Heart left ventricle (tissue), 16 donors: ENCODE measurements around the gene CLINT1. TPM values are rescaled to one million over a fixed set of nuclear protein-coding genes. Genes with fewer than 3 reads are reported as not detected.

Source experiments
- ATAC-seq, 4 donors: fragments of 200-7000 bp; cut with Tn5 transposase; one replicate each; pipeline ENCODE4 v1.9.1; 2020 to 2022; ENCODE audit warnings: moderate library complexity in 4 of 4, mild to moderate bottlenecking in 3 of 4, moderate number of reproducible peaks in 1 of 4
- DNase-seq, 5 donors: peaks; one replicate each; pipeline ENCODE4 v3.0.0-alpha.2; 2020
- H3K27ac ChIP-seq, 12 donors: fragments of 200-600 bp; sonication (generic) in 4 of 12; one replicate each; pipeline versions ENCODE4 v1.5.0 to v1.8.0; 2016 to 2022; ENCODE audit warnings: mild to moderate bottlenecking in 2 of 12
- H3K27me3 ChIP-seq, 9 donors: fragments of 200-600 bp; sonication (generic) in 2 of 9; one replicate each; pipeline versions ENCODE4 v1.5.1 to v1.8.0; 2016 to 2022; ENCODE audit warnings: mild to moderate bottlenecking in 3 of 9
- H3K36me3 ChIP-seq, 9 donors: fragments of 200-600 bp; sonication (generic) in 2 of 9; one replicate each; pipeline versions ENCODE4 v1.5.0 to v1.8.0; 2018 to 2022; ENCODE audit warnings: mild to moderate bottlenecking in 2 of 9
- H3K4me1 ChIP-seq, 12 donors: fragments of 200-600 bp; sonication (generic) in 4 of 12; one replicate each; pipeline versions ENCODE4 v1.5.0 to v1.8.0; 2016 to 2022; ENCODE audit warnings: mild to moderate bottlenecking in 3 of 12
- H3K4me3 ChIP-seq, 12 donors: fragments of 200-600 bp; sonication (generic) in 4 of 12; one replicate each; pipeline versions ENCODE4 v1.5.0 to v1.8.0; 2017 to 2022; ENCODE audit warnings: mild to moderate bottlenecking in 9 of 12, moderate library complexity in 4 of 12
- H3K9me3 ChIP-seq, 12 donors: fragments of 200-600 bp; sonication (generic) in 4 of 12; one replicate each; pipeline versions ENCODE4 v1.5.0 to v1.8.0; 2016 to 2022; ENCODE audit warnings: mild to moderate bottlenecking in 1 of 12
- CTCF ChIP-seq, 12 donors: fragments of 200-600 bp; sonication (generic) in 4 of 12; IDR thresholded peaks; one replicate each; pipeline versions ENCODE4 v1.5.0 to v1.8.0; 2018 to 2022; ENCODE audit warnings: antibody characterized with exemption in 12 of 12, mild to moderate bottlenecking in 5 of 12
- POLR2A ChIP-seq, 2 donors: fragments of 450-650 bp; IDR thresholded peaks; one replicate each; pipeline ENCODE4 v1.6.1; 2017; ENCODE audit warnings: antibody characterized with exemption in 2 of 2, mild to moderate bottlenecking in 2 of 2, moderate library complexity in 2 of 2
- WGBS, 4 donors: extraction: QIAGEN DNeasy Blood & Tissue Kit in 2 of 4; methylation state at CpG; one replicate each; pipeline versions ENCODE4 v1.1.5 to v1.1.7; 2013 to 2018; 5-methylcytosine and 5-hydroxymethylcytosine counted together
- intact Hi-C, 10 donors: fragments of 100-400 bp; cut with DNase I; formaldehyde crosslinking; loops; one replicate each; pipeline versions ENCODE4 v1.11.1 to v1.14.2; 2022
- polyA plus RNA-seq, 2 donors: library from polyadenylated mRNA; stranded (reverse); fragments of 200-250 nt; gene quantifications; one replicate each; pipeline ENCODE4 v1.2.3, GENCODE V29; 2013
- total RNA-seq, 9 donors: library from RNA; depleted of rRNA in 2 of 9; stranded (reverse); fragments of >200 nt in 2 of 9; fragmentation: NEBNext Ultra II Directional in 3 of 9; extraction: Animal tissue kit (Norgen Biotek cat#: 25700) in 3 of 9; gene quantifications; one replicate each; pipeline versions ENCODE4 v1.1.0 to v1.2.4, GENCODE V29; 2016 to 2023
- donor health status: ischemic (EF 13 %, LVEDD 7.1; RV severe dilation, severe dysfunction).
- donor health status: healthy with polysubstance abuse.
- donor health status: DM: no; HTN: yes; CAD: no.
- donor health status: DM: no; HTN: no; CAD: no.
- donor health status: ischemic (EF 25% LVEDD 6.9; RV normal size, moderate dysfunction).
- donor health status: ischemic (EF 25% LVEDD 5.7; RV mildly dilated, moderate dysfunction).
- donor health status: healthy.
- donor health status: DM: yes; HTN: yes; CAD: no.
- donor health status: ischemic (EF 35%, LVEDD 5.7; RV mildly dilated, moderate dysfunction).
- donor health status: nonischemic (EF 11% LVEDD 7.7; RV severe dilation, severe dysfunction).
- donor health status: DM: yes; HTN: yes; CAD: no.
- donor health status: PGD.
- donor health status: ischemic (EF 29% LVEDD 5.4; RV normal size, mild dysfunction).
- donor health status: nonischemic (EF 23%, LVEDD 6.1; RV moderate dilation, normal function).

CLINT1 gene
- total and polyA plus RNA-seq, 11 donors, result 13.0 to 84.8 (median 48.7) TPM

GRCh38 chr5:157743163-157744050 is 115.5 kb downstream of the CLINT1 start, which contains the start of gene LSM11:
Gene LSM11 (plus strand): TSS chr5:157743712. CDS start chr5:157743751, 39 bp downstream.
- TF ChIP-seq POLR2A (IDR thresholded peaks at IDR 0.05) (peak in 1 of 2 donors; percentile 39), CTCF (IDR thresholded peaks at IDR 0.05) (peak; percentile 99 to 100 (median 100))
- Histone ChIP-seq H3K4me1 (peaks cover 0 to 19% (median 10%) of the 10 kb centered on the region in 12 donors), H3K27ac (peak within 1 kb of the TSS in 7 of 12 donors; percentile 28 to 78 (median 59)), H3K27me3 (no peaks in the 10 kb centered on the region), H3K4me3 (peak within 1 kb of the TSS; percentile 66 to 97 (median 84)), H3K9me3 (no peaks in the 10 kb centered on the region), H3K36me3 (peaks cover 0 to 16% (median 15%) of the 10 kb centered on the region in 9 donors)
- intact Hi-C loops, result loop anchor here in 8 of 10 donors (1.0 to 10.0 kb wide), 8 partner anchors 76 to 599 kb away; partner anchors contain the start of gene MED7 (in 1 of the 8)
- peak; percentile 85 to 94 (median 88) for DNase-seq
- WGBS, 4 donors, result 0 to 1% (median 0%) methylated on average over 24 to 79 of the region's 79 CpGs
- ATAC-seq, result peak; percentile 88 to 96 (median 95)

- Histone ChIP-seq H3K27ac (no peak overlapping the region), H3K4me1 (peaks cover 0 to 19% (median 10%) of the 10 kb centered on the region in 12 donors), H3K9me3 (no peaks in the 10 kb centered on the region), H3K27me3 (no peaks in the 10 kb centered on the region), H3K36me3 (peaks cover 0 to 39% (median 35%) of the 10 kb centered on the region in 9 donors), H3K4me3 (no peak overlapping the region)
- ATAC-seq (no peak), DNase-seq (no peak)
- TF ChIP-seq CTCF (IDR thresholded peaks at IDR 0.05) (no peak), POLR2A (IDR thresholded peaks at IDR 0.05) (no peak)
- intact Hi-C loops, result loop anchor here in 6 of 10 donors (5.0 to 10.0 kb wide), 5 partner anchors 74 to 596 kb away; partner anchors contain the start of gene MED7 (in 1 of the 6)
- WGBS, 4 donors, result 47 to 66% (median 58%) methylated on average over 4 of the region's 4 CpGs
Observed at GRCh38 chr5:157741131-157741530, 117.8 kb downstream of the CLINT1 start.

- intact Hi-C loops, result loop anchor here in 6 of 10 donors (5.0 to 10.0 kb wide), 5 partner anchors 73 to 595 kb away; partner anchors contain the start of gene MED7 (in 1 of the 6)
- Histone ChIP-seq H3K36me3 (peaks cover 0 to 48% (median 44%) of the 10 kb centered on the region in 9 donors), H3K4me3 (no peak overlapping the region), H3K9me3 (no peaks in the 10 kb centered on the region), H3K27ac (no peak overlapping the region), H3K4me1 (peaks cover 0 to 17% (median 9%) of the 10 kb centered on the region in 12 donors), H3K27me3 (no peaks in the 10 kb centered on the region)
- WGBS, 4 donors, result 52 to 69% (median 56%) methylated on average over 3 of the region's 3 CpGs
- peak in 7 of 12 donors; percentile 23 to 42 (median 36) for TF ChIP-seq CTCF (IDR thresholded peaks at IDR 0.05)
- TF ChIP-seq POLR2A (IDR thresholded peaks at IDR 0.05), result no peak
- ATAC-seq (no peak), DNase-seq (no peak)
Observed at GRCh38 chr5:157740229-157740610, 118.7 kb downstream of the CLINT1 start.
